AG09319 (cell line): ENCODE measurements around the gene ZNF284.

Source experiments
- DNase-seq: peaks from one replicate; pipeline ENCODE4 v3.0.0-alpha.2; 2010; ENCODE audit warnings: low read depth; ENCODE audit errors: extremely low read depth
- TF ChIP-seq, protein P1 (sequence below): IDR thresholded peaks from 2 replicates; pipeline ENCODE4 v1.5.1; 2011; ENCODE audit warnings: low read depth, mild to moderate bottlenecking, inconsistent platforms, low read length, moderate library complexity

The ZNF284 gene

DNA sequence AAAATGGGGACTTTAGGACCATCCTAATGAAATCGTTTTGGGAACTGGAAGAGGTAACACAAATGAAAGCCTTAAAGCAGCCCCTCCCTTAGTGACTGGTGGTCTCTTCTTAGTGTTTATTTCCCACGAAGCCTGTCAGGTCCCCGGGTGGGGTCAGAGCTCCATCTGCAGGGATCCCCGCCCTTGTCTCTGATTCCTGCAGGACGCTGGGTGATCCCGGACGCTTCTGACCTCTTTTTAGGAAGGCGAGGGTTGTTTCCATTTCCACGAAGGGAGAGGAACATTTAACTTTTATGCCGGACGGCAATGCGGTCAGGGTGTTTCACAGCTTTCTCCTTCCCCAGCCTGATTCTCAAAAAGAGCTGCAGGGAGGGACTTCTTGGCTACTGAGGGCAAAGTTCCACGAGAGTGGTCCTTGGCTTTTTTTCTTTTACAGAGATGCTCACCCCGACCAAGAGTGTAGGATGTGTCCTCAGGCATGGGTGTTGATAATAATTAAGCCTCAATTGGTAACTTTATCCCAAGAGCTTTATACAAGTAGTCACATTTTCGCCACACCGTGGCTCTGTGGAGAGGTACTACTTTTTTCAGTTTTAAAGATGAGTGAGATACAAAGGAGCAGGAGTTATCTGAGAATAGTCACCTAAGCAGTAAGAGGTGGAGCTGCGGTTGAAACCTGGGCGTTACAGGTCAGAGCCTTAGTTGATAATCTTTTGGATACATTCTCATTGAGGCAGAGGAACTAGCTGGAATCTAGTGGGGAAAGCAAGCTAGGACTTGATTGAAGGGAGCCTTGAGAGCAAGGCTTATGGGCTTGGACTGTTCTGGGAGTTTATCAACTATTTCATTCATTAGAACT lies 813 bp downstream of the ZNF284 start:
- TF ChIP-seq, protein P1, sequence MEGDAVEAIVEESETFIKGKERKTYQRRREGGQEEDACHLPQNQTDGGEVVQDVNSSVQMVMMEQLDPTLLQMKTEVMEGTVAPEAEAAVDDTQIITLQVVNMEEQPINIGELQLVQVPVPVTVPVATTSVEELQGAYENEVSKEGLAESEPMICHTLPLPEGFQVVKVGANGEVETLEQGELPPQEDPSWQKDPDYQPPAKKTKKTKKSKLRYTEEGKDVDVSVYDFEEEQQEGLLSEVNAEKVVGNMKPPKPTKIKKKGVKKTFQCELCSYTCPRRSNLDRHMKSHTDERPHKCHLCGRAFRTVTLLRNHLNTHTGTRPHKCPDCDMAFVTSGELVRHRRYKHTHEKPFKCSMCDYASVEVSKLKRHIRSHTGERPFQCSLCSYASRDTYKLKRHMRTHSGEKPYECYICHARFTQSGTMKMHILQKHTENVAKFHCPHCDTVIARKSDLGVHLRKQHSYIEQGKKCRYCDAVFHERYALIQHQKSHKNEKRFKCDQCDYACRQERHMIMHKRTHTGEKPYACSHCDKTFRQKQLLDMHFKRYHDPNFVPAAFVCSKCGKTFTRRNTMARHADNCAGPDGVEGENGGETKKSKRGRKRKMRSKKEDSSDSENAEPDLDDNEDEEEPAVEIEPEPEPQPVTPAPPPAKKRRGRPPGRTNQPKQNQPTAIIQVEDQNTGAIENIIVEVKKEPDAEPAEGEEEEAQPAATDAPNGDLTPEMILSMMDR: peak; percentile 14
- no peak for DNase-seq

DNA sequence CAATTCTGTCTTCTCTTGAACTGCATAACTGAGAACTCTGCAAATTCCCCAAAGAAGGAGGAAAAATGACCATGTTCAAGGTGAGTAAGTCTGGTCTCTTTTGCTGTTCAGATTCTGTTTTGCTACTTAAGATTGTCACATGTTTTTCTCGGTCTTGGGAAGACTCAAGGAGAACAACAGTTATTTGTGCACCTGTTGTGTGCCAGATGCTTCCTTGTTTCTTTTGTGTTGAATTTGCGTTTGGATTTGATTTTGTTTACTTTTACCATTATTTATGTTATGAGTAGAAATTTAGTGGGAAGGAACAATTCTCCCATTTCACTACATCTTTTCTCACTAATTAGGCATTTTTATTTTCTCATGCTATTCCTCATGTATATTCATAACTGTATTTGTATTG lies 4.4 kb downstream of the ZNF284 start:
- DNase-seq: no peak
- TF ChIP-seq, protein P1: no peak

- no peak for DNase-seq
- TF ChIP-seq, protein P1: no peak
Observed at GRCh38 chr19:44092108-44092507, 20.1 kb downstream of the ZNF284 start.

- peak; percentile 61 for DNase-seq
- TF ChIP-seq, protein P1: no peak
Observed at GRCh38 chr19:44093931-44094765, 22.2 kb downstream of the ZNF284 start, which contains the start of gene ZNF224. Gene ZNF224 (plus strand): TSS chr19:44094361. CDS start chr19:44097874, 3,513 bp downstream.

DNA sequence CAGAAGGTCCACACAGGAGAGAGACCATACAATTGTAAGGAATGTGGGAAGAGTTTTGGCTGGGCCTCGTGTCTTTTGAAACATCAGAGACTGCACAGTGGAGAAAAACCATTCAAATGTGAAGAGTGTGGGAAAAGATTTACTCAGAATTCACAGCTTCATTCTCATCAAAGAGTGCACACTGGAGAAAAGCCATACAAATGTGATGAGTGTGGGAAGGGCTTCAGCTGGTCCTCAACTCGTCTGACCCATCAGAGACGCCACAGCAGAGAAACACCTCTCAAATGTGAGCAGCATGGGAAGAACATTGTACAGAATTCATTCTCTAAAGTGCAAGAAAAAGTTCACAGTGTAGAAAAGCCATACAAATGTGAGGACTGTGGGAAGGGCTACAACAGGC lies 35.8 kb downstream of the ZNF284 start:
- TF ChIP-seq, protein P1: no peak

GRCh38 chr19:44109458-44109857 lies 37.5 kb downstream of the ZNF284 start:
- DNase-seq: no peak
- TF ChIP-seq, protein P1: no peak

More for the DNA sequence above, 35.8 kb downstream of the ZNF284 start:
- no peak for DNase-seq

GRCh38 chr19:44111910-44112463 lies 40.0 kb downstream of the ZNF284 start:
- peak; percentile 59 for DNase-seq
- TF ChIP-seq, protein P1: no peak
